GM10248 (cell line): ENCODE measurements around the gene KIAA0825.

ENCODE experiments used
- CTCF ChIA-PET: fragments of 300-600 bp; sonication (Branson Sonifier 250); formaldehyde crosslinking; extraction: SDS; loops from one replicate; lab custom pipeline; 2021; ENCODE audit warnings: antibody characterized with exemption; lab: Yijun Ruan, JAX
- POLR2A ChIA-PET: fragments of 350-650 bp; sonication (Branson Sonifier 250); formaldehyde crosslinking; extraction: SDS; loops from one replicate; lab custom pipeline; 2020; ENCODE audit warnings: antibody characterized with exemption; lab: Yijun Ruan, JAX
- DNase-seq: peaks from one replicate; pipeline ENCODE4 v3.0.0; 2012; ENCODE audit errors: extremely low spot score
- CTCF ChIP-seq: IDR thresholded peaks from 2 replicates; pipeline ENCODE4 v1.5.1; 2012; ENCODE audit warnings: mild to moderate bottlenecking, low read depth; ENCODE audit errors: extremely low read depth, missing control alignments, control extremely low read depth

KIAA0825 gene

GRCh38 chr5:94285984-94286383, 332.4 kb downstream of the KIAA0825 start:
- ChIA-PET CTCF (no interaction called here), POLR2A (no interaction called here)
- DNase-seq: no peak
- TF ChIP-seq CTCF: no peak

GRCh38 chr5:94283093-94283492, 335.3 kb downstream of the KIAA0825 start:
- TF ChIP-seq CTCF: no peak
- no peak for DNase-seq
- POLR2A ChIA-PET: no interaction called here
- CTCF ChIA-PET: interaction anchor here (1.0 to 2.0 kb wide), 2 partner anchors 9 to 13 kb away, joined by 3 to 6 read pairs; no protein-coding TSS in a partner anchor

- POLR2A ChIA-PET: no interaction called here
Measured at GRCh38 chr5:94281236-94281801, 337.1 kb downstream of the KIAA0825 start.

GRCh38 chr5:94276751-94277150, 341.7 kb downstream of the KIAA0825 start:
- ChIA-PET CTCF (no interaction called here), POLR2A (no interaction called here)
- no peak for DNase-seq
- no peak for TF ChIP-seq CTCF

More at GRCh38 chr5:94281236-94281801, 337.1 kb downstream of the KIAA0825 start:
- CTCF ChIA-PET: no interaction called here
- no peak for TF ChIP-seq CTCF
- no peak for DNase-seq

DNA sequence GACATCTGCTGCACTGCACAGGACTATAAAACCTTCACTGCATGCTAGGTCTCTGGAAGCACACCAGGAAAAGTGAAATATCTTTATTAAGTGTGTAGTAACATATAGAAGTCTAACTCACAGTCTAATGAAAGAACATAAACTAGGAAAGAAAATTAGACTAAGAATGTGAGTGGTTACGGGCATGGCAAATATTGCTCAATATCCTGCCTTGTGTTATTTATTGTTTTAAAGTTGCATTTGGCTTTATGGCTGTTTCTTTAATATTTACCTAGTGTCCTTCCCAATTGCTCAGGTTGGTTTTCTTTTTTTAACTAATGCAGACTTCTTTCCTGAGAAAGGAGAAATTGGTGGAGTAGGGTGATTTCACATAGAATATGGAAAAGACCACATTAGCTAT, 342.4 kb downstream of the KIAA0825 start:
- no peak for TF ChIP-seq CTCF
- ChIA-PET CTCF (no interaction called here), POLR2A (no interaction called here)
- DNase-seq: no peak

DNA sequence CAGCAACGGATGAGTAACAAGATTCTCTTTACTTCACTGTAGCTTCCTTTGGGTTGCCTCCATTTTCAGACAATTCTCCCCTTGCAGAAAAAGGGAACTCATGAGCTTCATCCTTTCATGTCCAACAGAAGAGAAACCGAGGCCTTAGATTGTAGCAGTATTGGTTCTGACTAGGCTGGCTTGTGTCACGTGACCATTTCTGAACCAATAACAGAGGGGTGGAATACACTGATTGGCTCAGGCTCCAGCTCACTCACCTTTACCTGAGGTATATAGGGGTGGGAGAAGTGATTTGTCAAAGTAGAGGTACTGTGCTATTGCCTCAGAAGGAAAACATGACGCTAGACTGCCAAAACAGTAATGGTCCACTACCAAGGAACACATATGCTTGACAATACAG, 343.7 kb downstream of the KIAA0825 start:
- ChIA-PET POLR2A (no interaction called here), CTCF (interaction anchor here (1.3 kb wide), 1 partner anchor 14 kb away, joined by 3 read pairs; no protein-coding TSS in a partner anchor)
- TF ChIP-seq CTCF: no peak

More for the DNA sequence above, 343.7 kb downstream of the KIAA0825 start:
- no peak for DNase-seq
